Kidney capillary endothelial cell (primary cell): ENCODE data around the gene DRG2.
A peak's percentile ranks its signal among the peaks of the same experiment; 100 is the strongest.

Experiments
- DNase-seq: peaks from one replicate; pipeline ENCODE4 v3.0.0-alpha.2; 2018; ENCODE audit warnings: low spot score

Gene DRG2

DNA sequence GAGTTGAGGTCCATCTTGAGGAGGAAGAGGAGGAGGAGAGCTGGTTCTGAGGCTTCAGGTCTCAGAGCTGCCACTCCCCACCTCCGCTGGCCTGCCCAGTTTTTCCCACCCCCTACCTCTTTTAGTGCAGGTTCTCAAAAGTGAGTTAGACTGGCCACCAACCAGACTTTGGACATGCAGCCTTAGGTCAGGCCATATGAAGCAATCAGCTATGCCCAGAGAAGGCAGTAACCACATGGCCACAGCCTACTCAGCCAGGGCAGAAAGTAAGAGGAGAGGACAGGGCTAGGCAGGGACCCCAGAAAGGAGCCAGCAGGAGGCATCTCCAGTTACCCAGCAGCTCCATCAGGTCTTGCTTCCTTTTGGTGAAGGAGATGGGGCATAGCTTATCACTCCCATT lies 29.8 kb downstream of the DRG2 start:
- DNase-seq: no peak

GRCh38 chr17:18117982-18118975 lies 30.5 kb downstream of the DRG2 start:
- DNase-seq: no peak

DNA sequence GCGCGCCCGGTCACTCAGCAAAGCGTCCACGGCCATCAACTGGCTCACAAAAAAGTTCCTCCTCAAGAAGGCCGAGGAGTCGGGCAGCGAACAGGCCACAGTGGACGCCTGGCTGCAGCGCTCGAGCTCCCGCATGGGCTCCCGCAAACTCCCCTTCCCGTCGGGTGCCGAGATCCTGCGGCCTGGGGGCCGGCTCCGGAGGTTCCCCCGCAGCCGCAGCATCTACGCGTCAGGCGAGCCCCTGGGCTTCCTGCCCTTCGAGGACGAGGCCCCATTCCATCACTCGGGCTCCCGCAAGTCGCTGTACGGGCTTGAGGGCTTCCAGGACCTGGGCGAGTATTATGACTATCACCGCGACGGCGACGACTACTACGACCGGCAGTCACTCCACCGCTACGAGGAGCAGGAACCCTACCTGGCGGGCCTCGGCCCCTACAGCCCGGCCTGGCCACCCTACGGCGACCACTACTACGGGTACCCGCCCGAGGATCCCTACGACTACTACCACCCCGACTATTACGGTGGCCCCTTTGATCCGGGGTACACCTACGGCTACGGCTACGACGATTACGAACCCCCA lies 31.5 kb downstream of the DRG2 start:
- no peak for DNase-seq

GRCh38 chr17:18119938-18120337 lies 32.2 kb downstream of the DRG2 start:
- no peak for DNase-seq

DNA sequence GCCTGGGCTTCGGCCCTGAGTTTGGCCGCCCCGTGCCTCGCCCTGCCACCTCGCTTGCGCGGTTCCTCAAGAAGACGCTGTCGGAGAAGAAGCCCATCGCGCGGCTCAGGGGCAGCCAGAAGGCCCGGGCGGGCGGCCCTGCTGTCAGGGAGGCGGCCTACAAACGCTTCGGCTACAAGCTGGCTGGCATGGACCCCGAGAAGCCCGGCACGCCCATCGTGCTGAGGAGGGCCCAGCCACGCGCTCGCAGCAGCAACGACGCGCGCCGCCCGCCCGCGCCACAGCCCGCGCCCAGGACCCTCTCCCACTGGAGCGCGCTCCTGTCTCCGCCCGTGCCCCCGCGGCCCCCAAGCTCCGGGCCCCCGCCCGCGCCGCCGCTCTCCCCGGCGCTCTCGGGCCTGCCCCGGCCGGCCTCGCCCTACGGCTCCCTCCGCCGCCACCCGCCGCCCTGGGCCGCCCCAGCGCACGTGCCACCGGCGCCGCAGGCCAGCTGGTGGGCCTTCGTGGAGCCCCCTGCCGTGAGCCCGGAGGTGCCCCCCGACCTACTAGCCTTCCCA lies 32.8 kb downstream of the DRG2 start:
- DNase-seq: no peak

DNA sequence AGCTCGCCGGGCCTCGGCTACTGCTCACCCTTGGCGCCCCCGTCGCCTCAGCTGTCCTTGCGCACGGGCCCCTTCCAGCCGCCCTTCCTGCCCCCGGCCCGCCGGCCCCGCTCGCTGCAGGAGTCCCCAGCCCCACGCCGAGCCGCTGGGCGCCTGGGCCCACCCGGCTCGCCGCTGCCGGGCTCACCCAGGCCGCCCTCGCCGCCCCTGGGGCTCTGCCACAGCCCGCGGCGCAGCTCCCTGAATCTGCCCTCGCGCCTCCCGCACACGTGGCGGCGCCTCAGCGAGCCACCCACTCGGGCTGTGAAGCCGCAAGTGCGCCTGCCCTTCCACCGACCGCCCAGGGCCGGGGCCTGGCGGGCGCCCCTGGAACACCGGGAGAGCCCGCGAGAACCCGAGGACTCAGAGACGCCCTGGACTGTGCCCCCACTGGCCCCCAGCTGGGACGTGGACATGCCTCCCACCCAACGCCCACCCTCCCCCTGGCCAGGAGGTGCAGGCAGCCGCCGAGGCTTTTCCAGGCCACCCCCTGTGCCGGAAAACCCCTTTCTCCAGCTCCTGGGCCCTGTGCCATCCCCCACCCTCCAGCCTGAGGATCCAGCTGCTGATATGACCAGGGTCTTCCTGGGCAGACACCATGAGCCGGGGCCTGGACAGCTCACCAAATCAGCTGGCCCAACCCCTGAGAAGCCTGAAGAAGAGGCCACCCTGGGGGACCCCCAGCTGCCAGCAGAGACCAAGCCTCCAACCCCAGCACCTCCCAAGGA lies 33.6 kb downstream of the DRG2 start:
- DNase-seq: no peak

GRCh38 chr17:18122990-18123753 lies 35.4 kb downstream of the DRG2 start:
- DNase-seq: no peak

DNA sequence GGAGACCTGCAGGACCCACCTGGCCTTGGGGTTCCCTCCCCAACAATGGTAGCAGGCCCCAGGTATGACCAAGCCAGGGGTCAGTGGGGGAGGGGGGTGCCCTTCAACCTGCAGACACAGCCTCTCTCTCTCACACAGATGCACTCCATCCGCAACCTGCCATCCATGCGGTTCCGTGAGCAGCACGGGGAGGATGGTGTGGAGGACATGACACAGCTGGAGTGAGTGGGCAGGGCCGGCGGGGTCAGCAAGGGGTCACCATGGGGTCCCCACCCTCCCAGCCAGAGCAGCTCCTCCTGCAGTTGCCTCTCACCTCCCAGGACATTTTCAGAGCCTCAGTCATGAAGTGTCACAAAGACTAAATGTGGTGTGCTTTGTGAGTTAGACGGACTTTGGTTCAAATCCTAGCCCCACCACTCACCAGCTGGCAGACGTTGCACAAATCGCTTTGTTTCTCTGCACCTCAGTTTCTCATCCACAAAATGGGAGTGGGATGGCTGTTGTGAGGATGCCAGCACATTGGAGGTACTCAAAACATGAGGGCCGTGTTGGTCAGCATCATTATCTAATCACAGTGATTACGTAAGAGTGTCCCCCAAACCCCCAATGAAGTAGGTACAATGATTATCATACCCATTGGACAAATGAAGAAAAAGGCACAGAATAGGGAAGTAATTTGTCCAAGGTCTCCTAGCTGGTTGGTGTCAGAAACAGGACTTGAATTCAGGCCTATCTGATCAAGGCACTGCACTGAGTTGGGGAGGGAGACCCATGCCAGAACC lies 36.8 kb downstream of the DRG2 start:
- DNase-seq: no peak

GRCh38 chr17:18129041-18129502 lies 41.3 kb downstream of the DRG2 start:
- no peak for DNase-seq

DNA sequence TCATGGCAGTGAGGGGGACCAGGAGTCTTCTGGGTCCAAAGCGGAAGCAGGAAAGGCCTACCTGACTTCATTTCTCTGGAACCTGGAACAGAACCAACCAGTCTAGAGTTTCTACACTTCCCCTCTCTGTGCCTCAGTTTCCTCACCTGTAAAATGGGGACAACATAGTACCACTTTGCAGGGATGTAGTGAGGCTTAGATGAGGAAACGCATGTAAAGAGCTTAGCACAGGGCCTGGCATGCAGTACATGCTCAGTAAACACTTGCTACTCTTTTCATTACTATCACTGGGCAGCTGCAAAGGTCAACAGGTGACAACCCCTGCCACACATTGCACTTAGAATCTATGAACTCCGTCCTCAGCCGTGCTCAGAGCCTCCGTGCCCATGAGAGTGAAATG lies 45.0 kb downstream of the DRG2 start:
- DNase-seq: no peak

DNA sequence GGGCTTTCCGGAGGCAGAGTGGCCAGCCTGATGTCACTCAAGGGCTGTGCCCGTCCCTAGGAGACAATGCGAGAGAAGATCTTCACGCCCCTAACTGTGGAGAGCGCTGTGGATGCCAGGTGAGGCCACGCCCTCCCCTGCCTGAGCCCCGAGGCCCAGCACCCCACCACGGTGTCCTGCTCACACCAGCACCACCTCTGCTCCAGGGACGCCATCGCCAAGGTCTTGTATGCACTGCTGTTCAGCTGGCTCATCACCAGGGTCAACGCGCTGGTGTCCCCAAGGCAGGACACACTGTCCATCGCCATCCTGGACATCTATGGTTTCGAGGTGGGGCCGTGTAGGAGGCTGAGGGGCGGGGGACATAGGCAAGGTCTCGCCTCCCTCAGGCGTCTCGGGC lies 48.6 kb downstream of the DRG2 start:
- DNase-seq: no peak

DNA sequence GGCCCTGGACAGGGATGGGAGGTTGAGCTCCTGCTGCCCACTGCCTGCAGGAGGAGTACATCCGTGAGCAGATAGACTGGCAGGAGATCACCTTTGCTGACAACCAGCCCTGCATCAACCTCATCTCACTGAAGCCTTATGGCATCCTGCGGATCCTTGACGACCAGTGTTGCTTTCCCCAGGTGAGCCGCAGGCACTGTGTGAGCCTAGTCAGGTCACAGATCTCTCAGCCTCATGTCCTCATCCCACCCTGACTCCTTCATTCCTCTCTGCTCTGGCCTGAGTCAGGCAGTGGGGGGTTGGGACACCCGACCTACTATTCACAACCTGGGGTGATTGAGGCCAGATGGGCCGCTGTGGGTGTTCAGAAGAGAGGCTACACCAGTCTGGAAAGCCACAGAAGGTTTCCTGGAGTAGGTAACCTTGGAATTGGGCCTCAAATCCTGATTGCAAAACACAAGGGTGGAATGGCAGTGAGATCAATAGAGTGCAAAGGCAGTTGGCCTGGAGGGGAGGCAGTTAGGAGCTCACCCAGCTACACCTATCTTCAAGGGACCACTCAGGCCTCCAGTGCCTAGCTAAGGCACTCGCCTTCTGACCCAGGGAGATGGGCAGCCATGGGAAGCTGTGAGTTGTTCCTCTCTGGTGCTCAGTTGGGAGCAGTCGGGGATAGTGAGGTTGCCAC lies 50.5 kb downstream of the DRG2 start:
- no peak for DNase-seq

GRCh38 chr17:18139092-18139491 lies 51.3 kb downstream of the DRG2 start:
- DNase-seq: no peak

GRCh38 chr17:18139498-18139897 lies 51.8 kb downstream of the DRG2 start:
- DNase-seq: no peak

- no peak for DNase-seq
Observed at GRCh38 chr17:18139949-18140348, 52.2 kb downstream of the DRG2 start.

DNA sequence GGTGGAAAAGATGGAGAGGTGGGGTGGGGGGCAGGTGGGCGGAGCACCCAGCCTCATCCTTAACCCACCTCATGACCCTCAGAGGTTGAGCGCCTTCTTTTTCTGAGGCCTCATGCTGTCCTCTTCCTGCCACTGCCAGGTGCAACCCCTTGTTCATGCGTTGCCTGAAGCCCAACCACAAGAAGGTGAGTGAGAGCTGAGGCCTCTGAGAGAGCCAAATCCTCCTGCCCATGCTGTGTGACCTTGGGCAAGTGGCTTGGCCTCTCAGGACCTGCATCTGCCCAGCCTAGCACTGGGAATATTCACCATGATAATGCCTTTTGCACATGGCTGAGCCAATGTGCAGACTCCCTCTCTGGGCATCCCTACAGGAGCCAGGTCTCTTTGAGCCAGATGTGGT lies 52.9 kb downstream of the DRG2 start:
- no peak for DNase-seq

DNA sequence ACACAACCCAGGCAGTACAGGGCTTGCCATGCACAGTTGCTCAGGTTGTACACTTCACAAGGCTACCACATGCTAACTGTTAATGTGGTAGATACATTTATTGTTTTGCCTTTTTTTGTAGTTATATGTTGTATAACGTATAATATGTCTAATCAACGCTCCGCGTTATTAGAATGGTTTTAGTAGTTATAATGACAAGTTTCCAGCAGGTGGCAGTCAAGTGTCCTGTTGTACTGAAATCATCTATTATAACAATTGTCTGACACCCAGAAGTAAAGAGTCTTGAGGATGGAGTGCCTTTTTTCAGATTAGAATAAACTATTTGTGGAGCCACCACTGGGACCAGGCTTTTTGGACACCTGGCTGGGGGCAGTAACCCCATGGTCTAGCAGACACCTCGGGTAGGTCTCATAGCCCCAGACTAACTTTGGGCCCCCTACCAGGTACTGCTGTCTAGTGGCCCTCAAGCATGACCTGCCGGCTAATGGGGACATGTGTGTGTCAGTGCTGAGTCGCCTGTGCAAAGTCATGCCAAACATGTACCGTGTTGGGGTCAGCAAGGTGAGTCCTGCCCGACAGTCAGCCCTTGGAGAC lies 53.6 kb downstream of the DRG2 start:
- DNase-seq: peak; percentile 64

DNA sequence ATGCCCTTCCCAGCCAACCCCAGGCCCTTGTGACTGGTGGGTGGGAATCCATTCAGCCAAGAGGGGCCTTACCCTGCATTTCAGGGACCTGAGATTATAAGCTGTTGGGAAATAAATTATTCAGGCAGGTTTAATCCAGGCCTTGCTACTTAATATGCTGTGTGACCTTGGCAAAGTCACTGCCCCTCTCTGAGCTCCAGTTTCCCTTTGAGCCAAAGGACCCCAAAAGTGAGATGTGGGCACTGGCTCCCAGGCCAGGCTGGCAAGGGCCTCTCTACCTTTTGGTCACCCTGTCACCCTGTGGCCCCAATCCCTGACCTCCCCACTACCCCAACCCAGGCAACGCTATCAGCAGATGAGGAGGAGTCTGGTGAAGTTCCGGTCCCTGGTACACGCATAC lies 54.7 kb downstream of the DRG2 start:
- DNase-seq: no peak

DNA sequence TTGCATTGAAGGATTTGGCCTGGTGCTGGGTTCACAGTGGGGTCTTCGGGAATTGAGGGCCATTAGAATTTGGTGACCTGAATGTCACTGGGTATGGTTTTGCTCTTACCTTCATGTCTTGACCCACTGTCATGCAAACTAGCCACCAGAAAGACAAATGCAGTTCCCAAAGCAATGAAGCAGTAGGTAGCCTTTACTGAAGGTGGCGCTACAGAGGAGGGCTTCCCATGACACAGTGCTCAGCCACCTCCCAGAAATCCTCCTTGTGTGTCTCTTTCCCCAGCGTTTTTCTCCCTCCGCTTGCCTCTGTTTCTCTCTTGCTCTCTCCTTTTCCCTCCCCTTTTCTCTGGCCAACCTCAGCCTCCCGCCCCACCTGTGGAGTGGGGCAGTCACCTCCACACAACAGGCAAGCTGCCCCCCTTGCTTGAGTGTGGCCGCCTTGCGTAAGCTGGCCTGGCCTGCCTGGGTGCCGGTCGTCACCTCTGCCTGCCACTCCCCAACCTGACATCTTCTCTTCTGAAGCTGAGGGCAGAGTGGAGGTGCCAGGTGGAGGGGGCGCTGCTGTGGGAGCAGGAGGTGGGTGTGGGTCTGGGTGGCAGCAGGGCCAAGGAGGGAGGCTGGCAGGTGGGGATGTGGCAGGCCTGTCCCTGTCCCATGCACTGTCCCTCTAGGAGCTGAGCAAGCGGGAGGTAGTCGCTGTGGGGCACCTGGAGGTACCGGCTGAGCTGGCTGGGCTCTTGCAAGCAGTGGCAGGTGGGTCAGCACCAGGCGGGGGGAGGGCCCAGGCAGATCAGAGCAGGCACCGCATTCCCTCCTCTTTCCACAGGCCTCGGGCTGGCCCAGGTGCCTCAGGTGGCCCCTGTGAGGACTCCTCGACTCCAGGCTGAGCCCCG lies 55.5 kb downstream of the DRG2 start:
- no peak for DNase-seq
